T-helper 22 cell (primary cell): Measurements from ENCODE around the gene ALKBH5.
A peak's percentile ranks its signal among the peaks of the same experiment; 100 is the strongest.

Experiments
- DNase-seq: peaks from one replicate; pipeline ENCODE4 v3.0.0-alpha.2; 2020; ENCODE audit warnings: low read depth

ALKBH5 gene

DNA sequence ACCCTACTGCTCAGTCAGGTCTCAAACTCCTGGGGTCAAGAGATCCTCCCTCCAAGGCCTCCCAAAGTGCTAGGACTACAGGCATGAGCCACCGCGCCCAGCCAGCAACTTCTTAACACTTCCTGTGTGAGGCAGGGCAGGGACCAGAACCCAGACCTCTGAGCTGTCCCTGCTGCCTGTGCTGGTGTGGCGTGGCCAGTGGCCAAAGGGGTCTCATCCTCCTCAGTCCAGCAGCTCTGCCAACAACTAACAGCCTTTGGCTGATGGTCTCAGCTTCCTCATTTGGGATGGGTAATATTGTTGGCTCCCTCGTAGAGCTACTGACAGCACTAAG is 40.4 kb downstream of the ALKBH5 start:
- no peak for DNase-seq

DNA sequence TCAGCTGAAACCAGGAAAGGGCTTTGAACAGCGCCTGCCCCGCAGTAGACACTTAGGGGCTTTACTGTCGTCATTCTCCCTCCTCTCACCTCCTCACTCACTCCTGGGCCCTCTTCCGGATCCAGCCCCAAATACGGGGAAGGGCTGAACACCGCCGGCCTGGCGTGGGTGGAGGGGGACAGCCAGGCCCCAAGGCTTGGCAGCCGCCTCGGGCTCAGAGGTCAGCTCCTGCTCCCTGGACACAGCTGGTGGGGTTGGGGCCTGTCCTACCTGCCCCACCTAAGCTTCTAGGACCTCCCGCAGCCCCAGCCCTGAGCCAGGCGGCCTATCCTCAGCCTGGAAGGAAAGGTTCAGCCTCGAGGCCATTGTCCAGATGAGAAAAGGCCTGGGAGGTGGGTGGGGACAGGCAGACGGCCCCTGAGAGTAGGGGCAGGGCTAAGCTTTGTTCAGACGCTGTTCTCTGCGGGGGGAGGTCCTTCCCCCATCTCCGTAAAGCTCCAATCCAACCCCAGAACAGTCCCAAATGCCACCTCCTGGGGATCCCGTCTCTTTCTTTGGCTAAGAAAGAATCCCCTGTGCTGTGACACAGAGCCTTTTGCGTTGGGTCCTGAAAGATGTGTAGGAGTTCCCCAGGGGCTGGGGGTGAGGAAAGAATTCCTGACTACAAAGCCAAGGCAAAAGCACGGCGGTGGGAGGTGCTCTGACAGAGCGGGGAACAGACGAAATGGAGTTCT is 40.9 kb downstream of the ALKBH5 start:
- no peak for DNase-seq

- DNase-seq: peak; percentile 91
These were observed 41.6 kb downstream of the ALKBH5 start, which contains the start of gene LLGL1 for GRCh38 chr17:18225121-18225641. Gene LLGL1 (plus strand): TSS chr17:18225635. CDS start chr17:18225683, 48 bp downstream.

DNA sequence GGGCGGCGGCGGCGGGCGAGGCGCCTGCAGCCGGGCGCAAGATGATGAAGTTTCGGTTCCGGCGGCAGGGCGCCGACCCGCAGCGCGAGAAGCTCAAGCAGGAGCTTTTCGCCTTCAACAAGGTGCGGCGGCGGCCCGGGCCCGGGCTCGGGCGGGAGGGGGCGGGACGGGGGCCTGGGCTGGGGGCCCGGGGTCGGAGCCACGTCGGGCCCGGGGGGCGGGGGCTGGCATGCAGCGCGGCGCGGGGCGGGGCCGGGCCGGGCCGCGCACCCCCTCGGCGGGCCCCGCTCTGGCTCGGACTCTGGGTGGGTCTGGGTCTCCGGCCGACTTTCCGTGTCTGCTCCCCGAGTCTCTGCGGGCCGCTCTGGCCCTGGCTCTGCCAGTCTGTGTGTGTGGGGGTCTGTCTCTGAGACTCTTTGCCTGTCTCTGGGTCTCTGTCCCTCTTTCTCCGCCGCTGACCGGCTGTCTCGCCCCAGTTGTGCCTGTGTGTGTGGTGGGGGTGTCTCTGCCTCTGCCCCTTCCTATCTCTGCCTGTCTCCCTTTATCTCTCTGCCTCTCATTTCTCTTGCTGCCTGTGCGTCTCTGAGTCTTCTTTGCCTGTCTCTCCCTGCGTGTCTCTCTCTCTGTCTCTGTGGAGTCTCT is 42.1 kb downstream of the ALKBH5 start:
- DNase-seq: no peak

DNA sequence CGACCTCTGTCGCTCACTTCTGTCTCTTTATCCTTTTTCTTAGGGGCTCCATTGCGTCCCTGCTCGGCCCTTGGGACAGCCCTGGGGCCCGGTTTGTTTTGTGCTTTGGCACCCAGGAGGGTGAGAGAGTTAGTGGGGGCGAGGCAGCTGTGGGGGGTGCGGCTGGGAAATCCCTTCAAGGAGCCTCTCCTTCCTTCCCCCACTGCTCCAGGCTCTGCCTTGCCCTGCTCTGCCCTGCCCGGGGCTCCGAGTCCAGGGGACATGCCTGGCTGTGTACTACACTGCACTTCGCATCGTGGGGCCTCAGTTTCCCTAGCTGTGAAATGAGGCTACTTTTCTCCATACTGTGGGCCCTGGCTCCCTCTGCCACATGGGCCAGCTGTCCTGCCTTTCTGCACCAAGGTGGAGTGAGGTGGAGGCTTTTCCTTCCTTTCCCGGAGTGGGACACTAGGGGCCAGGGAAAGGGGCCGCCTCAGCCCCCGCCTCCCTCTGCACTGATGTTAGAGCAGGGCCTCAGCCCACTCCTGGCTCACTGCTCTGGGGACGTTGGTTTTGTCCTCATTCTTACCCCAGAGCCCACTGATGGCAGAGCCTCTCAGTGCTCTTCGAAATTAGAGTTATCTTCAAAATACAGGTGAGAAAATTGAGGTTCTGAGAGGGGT is 42.8 kb downstream of the ALKBH5 start:
- no peak for DNase-seq

DNA sequence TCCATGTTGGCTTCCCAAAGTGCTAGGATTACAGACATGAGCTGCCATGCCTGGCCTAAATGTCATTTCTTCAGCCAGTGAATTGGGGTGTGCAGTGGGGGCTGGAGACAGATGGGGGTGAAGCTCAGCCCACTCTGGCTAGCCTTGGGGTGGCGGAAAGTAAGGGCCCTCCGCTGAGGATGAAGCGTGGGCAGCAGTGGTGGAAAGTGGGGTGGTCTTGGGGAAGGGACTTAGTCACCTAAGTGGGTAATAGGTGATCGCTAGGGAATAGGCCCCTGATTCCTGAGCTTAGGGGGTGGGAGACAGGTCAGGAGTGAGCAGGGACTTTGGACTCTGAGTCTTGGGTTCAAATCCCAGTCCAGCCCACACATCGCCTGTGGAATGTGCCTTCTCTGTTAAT is 44.0 kb downstream of the ALKBH5 start:
- DNase-seq: no peak

DNA sequence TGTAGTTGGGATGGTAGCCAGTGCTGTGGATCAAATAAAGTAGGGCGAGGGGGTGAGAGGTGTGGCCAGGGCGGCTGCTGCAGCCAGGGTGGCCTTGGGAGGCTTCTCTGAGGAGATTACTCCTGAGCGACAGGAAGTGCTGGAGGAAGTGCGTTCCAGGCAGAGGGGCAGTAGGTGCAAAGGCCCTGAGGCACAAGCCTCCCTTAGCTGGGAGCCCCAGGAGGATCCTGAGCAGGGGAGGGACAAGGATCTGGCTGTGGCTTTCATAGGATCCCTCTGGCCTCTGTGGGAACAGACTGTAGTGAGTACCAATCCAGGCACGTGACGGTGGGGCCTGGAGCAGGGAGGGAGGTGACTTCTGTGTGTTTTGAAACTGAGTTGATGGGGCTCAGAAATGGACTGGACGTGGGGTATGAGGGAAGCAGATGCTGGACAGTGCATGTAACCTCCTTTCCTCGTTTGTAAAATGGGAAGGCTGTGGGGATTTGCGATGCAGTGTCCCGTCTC is 44.6 kb downstream of the ALKBH5 start:
- DNase-seq: no peak

GRCh38 chr17:18229254-18229653 is 45.6 kb downstream of the ALKBH5 start:
- no peak for DNase-seq

GRCh38 chr17:18229771-18230170 is 46.1 kb downstream of the ALKBH5 start:
- no peak for DNase-seq

DNA sequence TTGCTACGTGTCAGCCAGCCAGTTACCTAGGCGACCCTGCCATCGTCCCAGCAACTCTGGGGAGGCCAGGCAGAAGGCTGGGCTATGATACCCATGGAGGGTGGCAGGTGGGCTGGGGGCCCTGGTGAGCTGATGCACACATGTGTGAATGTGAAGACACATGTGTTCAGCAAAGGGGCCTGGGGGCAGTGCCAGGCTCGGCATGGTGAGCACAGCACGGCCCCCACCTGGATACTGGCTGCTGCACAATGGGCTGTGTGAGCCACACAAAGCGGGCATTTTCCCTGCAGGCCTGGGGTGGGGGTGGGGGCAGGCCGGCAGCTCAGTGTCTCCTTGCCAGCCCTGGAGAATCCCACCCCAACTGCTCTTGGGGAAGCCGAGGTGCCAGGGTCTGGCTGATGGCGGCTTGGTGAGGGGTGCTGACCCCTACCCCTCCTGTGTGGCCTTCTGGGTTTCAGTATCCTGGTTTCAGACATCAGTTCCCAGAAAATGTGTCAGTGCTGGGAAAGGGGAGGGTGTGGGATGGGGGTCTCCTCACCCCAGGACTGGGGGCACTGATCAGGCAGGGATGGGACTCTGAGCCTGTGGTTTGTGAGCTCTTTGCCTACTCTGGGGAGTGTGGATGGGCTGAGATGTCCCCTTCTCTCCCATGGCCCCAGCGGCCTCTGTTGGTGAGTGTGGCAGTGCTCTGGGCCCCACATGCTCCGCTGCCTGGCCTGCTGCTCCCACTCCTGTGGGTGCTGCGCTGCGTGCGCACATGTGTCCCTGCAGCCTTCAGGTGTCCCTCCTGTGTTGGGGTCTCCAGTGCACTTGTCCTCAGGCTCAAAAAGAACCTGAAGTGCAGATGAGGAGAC is 46.9 kb downstream of the ALKBH5 start:
- DNase-seq: no peak

DNA sequence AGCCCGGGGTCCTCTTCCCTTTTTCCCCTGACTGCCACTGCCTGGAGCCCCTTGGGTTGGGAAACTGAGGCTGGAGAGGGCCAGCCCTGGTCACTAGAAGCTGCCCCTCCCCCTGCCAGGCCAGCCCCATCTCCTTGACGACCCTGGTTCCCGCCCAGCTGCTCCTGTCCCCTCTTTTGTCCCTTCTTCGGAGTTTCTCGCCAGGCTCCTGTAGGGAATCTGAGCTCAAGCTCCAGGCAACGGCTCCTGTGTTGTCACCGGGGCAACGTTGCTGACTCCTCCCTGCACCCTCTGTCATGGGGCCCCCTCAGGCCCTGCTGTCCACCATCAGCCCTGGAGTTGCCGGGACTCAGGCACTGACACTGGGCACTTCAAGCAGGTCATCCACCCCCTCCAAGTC is 47.5 kb downstream of the ALKBH5 start:
- no peak for DNase-seq

DNA sequence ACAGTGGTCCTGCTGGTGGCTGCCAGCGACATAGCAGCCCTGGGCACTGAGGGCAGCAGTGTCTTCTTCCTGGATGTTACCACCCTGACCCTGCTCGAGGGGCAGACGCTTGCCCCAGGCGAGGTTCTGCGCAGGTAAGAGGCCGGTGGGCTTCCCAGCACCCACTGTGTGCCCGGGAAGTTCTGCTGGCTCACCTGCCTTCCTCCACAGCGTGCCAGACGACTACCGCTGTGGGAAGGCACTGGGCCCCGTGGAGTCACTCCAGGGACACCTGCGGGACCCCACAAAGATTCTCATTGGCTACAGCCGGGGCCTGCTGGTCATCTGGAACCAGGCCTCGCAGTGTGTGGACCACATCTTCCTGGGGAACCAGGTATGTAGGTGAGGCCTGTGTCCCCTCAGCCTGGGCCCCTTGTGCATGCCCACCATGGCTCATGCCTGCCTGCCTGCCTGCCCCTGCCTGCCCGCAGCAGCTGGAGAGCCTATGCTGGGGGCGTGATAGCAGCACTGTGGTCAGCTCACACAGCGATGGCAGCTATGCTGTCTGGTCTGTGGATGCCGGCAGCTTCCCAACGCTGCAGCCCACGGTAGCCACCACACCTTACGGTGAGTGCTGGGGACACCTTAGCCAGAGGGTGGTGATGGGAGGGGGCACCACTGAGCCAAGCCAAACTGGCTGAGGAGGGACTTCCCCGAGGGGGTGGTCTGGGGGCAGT is 50.3 kb downstream of the ALKBH5 start:
- no peak for DNase-seq

DNA sequence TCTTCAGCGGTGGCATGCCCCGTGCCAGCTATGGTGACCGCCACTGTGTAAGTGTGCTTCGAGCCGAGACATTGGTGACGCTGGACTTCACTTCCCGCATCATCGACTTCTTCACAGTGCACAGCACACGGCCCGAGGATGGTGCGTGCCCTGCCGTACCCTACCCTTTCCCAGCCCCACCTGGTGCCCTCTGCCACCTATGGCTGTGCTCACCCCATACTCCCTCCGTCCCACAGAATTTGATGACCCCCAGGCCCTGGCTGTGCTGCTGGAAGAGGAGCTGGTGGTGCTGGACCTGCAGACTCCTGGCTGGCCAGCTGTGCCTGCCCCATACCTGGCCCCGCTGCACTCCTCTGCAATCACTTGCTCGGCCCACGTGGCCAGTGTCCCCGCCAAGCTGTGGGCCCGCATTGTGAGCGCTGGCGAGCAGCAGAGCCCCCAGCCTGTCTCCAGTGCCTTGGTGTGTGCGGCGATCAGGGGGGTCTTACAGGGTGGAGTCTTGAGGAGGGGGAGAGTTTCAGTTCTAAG is 51.3 kb downstream of the ALKBH5 start:
- DNase-seq: no peak

DNA sequence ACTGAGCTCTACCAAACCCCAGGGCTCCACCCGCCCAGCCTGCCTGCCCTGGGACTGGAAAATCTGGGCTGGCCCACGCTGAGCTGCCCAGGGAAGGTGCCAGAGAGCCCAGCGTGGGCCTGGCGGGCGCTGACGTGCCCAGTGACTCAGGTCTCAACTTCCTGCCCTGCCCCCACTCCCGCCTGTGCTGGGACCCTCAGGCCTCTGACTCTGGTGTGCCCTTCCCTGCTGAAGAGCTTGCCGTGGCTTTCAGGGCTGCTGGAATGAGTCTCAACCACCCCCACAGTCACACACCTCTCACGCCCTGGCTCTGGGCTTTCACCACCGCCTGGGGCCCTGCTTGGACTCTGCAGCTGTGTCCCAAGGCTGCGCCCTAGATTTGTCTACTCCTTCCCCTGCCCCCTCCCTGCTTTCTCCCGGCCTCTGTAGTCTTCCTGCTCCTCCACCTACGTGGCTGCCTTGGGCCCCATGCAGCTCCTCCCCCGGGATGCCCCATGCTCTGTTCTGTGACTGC is 52.2 kb downstream of the ALKBH5 start:
- DNase-seq: no peak

- no peak for DNase-seq
These were observed 52.9 kb downstream of the ALKBH5 start for GRCh38 chr17:18236494-18236893.

DNA sequence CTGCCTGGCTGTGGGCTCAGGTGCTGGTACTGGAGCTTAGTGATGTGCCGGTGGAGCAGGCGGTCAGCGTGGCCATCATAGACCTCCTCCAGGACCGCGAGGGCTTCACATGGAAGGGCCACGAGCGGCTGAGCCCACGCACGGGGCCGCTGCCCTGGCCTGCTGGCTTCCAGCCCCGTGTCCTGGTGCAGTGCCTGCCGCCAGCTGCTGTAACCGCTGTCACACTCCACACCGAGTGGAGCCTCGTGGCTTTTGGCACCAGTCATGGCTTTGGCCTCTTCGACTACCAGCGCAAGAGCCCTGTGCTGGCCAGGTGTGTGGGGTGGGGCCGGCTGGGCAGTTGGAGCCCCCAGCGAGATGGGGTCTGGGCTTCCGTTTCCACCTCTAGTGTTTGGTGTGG is 53.8 kb downstream of the ALKBH5 start:
- no peak for DNase-seq

GRCh38 chr17:18238299-18238698 is 54.7 kb downstream of the ALKBH5 start:
- no peak for DNase-seq

DNA sequence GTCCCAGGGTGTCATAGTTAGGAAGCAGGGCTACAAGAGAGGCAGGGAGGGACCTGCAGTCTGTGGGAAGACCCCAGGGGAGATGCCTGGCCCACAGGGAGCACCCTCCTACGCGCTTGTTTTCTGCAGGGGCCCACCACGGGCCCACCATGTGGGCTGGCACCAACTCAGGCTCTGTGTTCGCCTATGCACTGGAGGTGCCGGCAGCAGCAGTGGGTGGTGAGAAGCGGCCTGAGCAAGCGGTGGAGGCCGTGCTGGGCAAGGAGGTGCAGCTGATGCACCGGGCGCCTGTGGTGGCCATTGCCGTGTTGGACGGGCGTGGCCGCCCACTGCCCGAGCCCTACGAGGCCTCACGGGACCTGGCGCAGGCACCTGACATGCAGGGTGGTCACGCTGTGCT is 56.8 kb downstream of the ALKBH5 start:
- DNase-seq: no peak

DNA sequence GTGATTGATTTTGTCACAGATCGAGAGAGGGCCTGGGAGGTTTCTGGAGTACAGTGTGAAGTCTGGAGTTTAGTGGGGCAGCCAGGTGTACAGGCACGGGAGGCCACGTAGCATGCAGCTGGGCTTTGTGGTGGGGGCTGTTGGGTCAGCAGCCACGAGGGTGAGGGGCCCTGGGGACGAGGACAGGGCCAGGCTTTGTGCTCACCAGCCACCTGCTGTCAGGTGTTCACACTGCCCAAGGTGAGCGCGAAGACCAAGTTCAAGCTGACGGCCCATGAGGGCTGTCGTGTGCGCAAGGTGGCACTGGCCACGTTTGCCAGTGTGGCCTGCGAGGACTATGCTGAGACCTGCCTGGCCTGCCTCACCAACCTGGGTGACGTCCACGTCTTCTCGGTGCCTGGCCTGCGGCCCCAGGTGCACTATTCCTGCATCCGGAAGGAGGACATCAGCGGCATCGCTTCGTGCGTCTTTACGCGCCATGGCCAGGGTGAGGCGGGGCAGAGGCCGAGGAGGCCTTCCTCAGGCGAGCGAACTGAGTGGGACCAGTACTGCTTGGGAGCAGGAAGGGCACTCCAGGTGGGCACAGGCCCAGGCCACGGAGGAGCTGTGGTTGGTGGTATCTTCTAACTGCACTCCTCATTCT is 57.7 kb downstream of the ALKBH5 start:
- DNase-seq: no peak

- DNase-seq: no peak
These were observed 61.6 kb downstream of the ALKBH5 start for GRCh38 chr17:18245038-18245776.
